T47D (cell line): Measurements from ENCODE around the gene FIP1L1.

Experiments used
- DNase-seq, 2 experiments: peaks; one replicate each; pipeline versions ENCODE4 v3.0.0 to v3.0.0-alpha.2; 2011 to 2012; ENCODE audit warnings: low read depth in 1 of 2, low spot score in 1 of 2
- JUND ChIP-seq: IDR thresholded peaks from 2 replicates; pipeline ENCODE4 v1.6.1; 2012; ENCODE audit warnings: low read depth
- in situ Hi-C: cut with HindIII; loops from 2 replicates; pipeline ENCODE4 v1.10.0; 2016; ENCODE audit warnings: low sequenced_read_pairs, low pct_unique_long_range_greater_than_20kb

FIP1L1 gene

DNA sequence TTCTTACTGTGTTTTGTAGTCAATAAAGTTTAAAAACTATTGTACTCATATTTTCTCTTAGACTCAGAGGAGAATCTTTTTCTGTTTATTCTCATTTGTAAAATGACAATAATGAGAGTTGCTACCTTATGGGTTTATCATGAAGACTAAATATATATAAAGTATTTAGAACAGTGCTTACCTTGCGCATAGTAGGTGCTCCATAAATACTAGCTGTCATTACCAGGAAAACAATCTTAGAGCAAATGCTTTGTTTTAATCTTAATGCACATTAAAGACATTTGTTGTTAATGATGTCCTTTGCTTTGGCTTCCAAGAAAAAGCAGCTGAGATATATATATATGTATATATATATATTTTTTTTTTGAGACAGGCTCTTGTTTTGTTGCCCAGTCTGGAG lies 44.9 kb downstream of the FIP1L1 start:
- TF ChIP-seq JUND = no peak

GRCh38 chr4:53424280-53424679 lies 46.8 kb downstream of the FIP1L1 start:
- no peak for DNase-seq
- TF ChIP-seq JUND = no peak
- in situ Hi-C loops = no loop called here

More for the DNA sequence above, 44.9 kb downstream of the FIP1L1 start:
- in situ Hi-C loops = no loop called here
- DNase-seq = no peak

DNA sequence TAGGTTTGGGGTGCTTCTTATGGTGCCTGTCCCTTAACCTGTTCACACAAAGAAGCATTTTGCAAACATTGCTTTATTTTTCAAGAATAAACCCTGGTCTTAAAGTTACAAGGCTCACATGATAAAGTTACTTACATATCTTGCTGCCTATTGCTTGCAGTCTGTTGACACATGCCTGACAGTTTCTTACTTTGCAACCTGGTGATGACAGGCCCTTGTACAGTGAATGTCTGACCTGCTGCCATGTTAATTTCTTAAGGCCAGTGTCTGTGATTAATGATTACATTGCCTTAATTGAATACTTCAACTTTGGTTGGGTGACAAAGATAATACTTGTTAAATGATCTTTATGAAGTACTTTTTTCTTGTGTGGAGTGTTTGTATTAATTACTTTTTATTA lies 49.9 kb downstream of the FIP1L1 start:
- TF ChIP-seq JUND = no peak
- in situ Hi-C loops = no loop called here
- DNase-seq = no peak

- DNase-seq = no peak
- in situ Hi-C loops = no loop called here
These were observed 53.6 kb downstream of the FIP1L1 start for GRCh38 chr4:53431052-53431451.

DNA sequence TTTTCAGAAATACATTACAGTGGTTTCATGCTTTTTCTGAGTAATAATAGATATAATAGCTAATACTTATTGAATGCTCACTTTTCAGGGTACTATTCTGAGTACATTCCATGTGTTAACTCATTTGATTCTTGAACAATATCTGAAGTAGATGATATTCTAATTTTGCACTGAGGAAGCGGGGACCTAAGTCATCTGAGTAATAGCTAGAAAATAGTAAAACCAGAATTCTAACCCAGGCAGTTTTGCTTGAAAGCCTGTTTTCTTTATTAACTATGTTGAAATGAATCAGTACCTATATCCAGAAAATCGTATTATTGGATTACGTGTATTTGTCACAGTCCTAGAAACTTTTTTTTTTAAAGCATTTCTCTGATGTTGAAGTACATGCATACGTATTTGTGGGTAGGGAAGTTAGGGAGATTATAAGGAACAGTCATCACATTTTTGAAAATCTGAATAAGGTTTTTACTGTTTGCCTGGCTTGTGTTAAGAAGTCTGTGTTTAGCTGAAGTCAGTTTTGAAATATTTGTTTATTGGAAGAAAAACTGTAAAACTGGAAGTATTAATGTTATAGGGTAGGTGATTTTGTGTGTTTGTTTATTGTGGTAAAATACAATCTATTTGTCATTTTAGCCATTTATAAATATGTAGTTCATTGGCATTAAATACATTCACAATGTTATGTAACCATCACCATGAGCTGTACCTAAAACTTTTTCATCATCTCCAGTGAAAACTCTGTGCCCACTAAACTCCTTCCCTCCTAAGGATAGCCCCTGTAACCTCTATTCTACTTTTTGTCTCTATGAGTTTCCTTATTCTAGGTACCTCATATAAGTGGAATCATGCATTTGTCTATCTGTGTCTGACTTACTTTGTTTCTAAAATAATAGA lies 55.3 kb downstream of the FIP1L1 start:
- in situ Hi-C loops = no loop called here
- no peak for TF ChIP-seq JUND
- DNase-seq = no peak

More at GRCh38 chr4:53431052-53431451, 53.6 kb downstream of the FIP1L1 start:
- no peak for TF ChIP-seq JUND

DNA sequence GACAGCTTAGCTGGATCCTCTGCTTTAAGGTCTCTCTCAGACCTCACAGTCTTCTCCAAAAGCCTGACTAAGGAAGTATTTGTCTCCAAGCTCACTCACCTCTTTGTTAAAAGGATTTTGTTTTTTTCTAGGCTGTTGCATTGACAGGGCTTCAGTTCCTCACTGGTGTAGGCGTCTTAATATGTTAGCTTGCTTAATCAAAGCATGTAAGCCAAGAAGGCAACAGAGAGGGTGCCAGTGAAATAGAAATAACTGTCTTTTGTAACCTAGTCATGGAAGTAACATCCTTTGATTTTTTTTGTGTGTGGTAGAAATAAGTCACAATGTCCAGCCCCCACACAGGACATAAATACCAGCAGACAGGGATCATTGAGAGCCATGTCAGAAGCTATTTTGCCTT lies 58.8 kb downstream of the FIP1L1 start:
- no peak for DNase-seq
- TF ChIP-seq JUND = no peak
- in situ Hi-C loops = no loop called here

DNA sequence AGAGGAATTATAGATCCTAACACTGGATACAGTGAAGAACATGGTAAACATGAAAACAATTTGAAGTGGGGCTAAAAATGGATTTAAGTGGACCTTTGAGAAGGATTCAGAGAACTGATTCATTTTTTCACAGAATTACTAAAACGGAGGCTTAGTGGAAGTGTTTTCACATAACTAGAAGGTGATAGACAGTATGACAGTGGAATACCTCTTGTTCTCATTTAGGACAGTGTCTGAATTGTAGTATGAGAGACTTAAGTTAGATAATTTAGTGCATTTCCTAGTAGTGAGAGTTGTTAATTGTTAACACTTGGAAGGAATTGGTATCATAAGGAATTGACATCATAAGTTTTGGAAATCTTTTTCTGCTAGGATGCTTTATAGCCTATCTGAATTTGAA lies 64.1 kb downstream of the FIP1L1 start:
- in situ Hi-C loops = no loop called here
- no peak for TF ChIP-seq JUND
- no peak for DNase-seq

DNA sequence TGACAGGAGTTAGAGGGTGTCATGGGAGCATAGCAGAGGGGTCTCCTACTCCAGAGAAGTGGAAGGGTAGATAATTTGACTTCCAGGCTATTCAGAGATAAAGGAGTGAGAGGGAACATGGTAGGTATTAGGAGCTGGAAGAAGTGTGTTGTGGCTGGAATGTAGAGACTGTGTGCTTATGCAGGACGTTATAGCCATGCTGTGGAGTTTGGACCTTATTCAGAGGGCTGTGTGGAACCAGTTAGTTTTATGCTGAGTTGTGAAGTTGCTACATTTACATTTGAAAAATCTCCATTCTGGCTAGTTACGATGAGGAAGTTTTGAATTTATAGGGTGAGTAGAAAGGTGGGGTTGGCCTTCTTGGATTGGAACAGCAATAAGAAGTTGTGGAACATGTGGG lies 67.5 kb downstream of the FIP1L1 start:
- in situ Hi-C loops = no loop called here
- TF ChIP-seq JUND = no peak
- no peak for DNase-seq

DNA sequence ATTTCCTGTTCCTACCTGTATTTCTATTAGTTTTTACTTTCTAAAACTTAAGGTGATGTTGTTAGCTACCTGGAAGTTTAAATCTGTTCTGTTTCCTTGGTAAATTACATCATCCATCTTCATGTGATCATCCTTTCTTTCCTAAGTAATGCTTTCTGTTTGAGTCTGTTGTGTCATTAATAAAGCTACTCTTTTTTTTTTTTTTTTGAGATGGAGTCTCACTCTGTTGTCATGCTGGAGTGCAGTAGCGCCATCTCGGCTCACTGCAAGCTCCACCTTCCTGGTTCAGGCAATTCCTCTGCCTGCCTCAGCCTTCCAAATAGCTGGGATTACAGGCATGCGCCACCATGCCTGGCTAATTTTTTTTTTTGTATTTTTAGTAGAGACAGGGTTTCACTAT lies 73.3 kb downstream of the FIP1L1 start:
- TF ChIP-seq JUND = no peak
- no peak for DNase-seq
- in situ Hi-C loops = no loop called here

- DNase-seq = no peak
- in situ Hi-C loops = no loop called here
- no peak for TF ChIP-seq JUND
These were observed 75.9 kb downstream of the FIP1L1 start for GRCh38 chr4:53453385-53453784.

DNA sequence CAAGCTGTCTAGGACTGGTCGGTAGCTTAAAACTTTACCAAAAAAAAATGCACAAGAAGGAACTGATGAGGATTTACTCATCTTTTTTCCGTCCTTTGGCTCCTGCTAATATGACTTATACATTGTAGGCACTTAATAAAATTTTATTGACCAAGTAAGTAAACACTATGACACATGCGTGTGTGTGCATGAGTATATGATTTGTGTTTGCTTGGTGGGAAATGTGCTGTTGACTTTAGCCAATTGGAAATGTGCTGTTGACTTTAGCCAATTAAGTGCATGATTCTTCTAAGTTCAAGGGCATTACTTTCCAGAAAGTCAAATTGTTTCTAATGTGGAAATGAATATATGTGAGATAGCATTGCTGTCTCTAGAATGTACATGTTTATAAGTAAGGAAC lies 78.3 kb downstream of the FIP1L1 start:
- in situ Hi-C loops = no loop called here
- no peak for TF ChIP-seq JUND
- peak in 1 of 2 experiments; percentile 12 for DNase-seq

GRCh38 chr4:53456178-53456577 lies 78.7 kb downstream of the FIP1L1 start:
- in situ Hi-C loops = no loop called here
- no peak for TF ChIP-seq JUND

GRCh38 chr4:53459548-53459947 lies 82.1 kb downstream of the FIP1L1 start:
- no peak for DNase-seq
- TF ChIP-seq JUND = no peak
- in situ Hi-C loops = no loop called here

More at GRCh38 chr4:53456178-53456577, 78.7 kb downstream of the FIP1L1 start:
- DNase-seq = no peak

DNA sequence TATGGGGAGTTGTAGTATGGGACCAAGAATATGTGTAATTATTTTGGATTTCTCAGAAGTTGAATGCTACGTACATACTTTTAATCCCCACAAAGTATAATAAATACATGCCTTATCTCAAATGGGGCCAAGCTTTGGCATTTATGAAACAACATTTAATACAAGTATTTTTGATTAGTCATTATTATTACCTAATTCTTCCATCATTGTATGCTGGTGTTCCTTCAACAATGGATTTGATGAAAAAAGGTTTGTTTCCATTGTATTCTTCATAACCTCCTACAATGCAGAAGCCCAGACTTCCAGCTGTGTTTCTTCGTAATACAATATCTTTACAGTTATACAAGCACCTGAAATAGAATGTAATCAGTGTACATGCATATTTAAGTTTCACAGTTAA lies 83.8 kb downstream of the FIP1L1 start:
- no peak for TF ChIP-seq JUND
- in situ Hi-C loops = no loop called here
- DNase-seq = no peak
